Astrocyte (in vitro differentiated cells and primary cell): ENCODE measurements around the gene ANKRD40. TPM values are rescaled to one million over a fixed set of nuclear protein-coding genes. Genes with fewer than 3 reads are reported as not detected.

Experiments
- DNase-seq: peaks from one replicate; pipeline ENCODE4 v3.0.0-alpha.2; 2010; ENCODE audit warnings: low read depth
- FAIRE-seq: peaks from 2 replicates; lab custom pipeline; 2011; peaks lifted over from hg19 to GRCh38; lab: Jason Lieb, UNC
- H2AFZ ChIP-seq: 2 replicates; pipeline ENCODE4 v1.6.0; 2012; ENCODE audit warnings: low read depth, low read length, inconsistent platforms
- H3K27ac ChIP-seq: 2 replicates; pipeline ENCODE4 v1.5.1; 2011; ENCODE audit warnings: low read depth, low read length, inconsistent platforms
- H3K27me3 ChIP-seq: 2 replicates; pipeline ENCODE4 v1.6.0; 2011; ENCODE audit warnings: low read length, inconsistent platforms; ENCODE audit not compliant: insufficient read depth
- H3K36me3 ChIP-seq: 2 replicates; pipeline ENCODE4 v1.5.1; 2011; ENCODE audit warnings: low read length, inconsistent platforms; ENCODE audit not compliant: insufficient read depth
- H3K4me1 ChIP-seq: 2 replicates; pipeline ENCODE4 v1.5.1; 2011; ENCODE audit warnings: low read length, inconsistent platforms; ENCODE audit not compliant: insufficient read depth
- H3K4me2 ChIP-seq: 2 replicates; pipeline ENCODE4 v1.6.0; 2012; ENCODE audit warnings: low read length, inconsistent platforms
- H3K4me3 ChIP-seq: 2 replicates; pipeline ENCODE4 v1.5.1; 2011; ENCODE audit warnings: low read depth, mild to moderate bottlenecking, low read length, inconsistent platforms; ENCODE audit not compliant: insufficient read depth
- H3K79me2 ChIP-seq: 2 replicates; pipeline ENCODE4 v1.6.0; 2012; ENCODE audit warnings: mild to moderate bottlenecking, low read length, inconsistent platforms; ENCODE audit not compliant: insufficient read depth
- H3K9ac ChIP-seq: 2 replicates; pipeline ENCODE4 v1.6.0; 2012; ENCODE audit warnings: mild to moderate bottlenecking, low read length, inconsistent platforms
- H3K9me3 ChIP-seq: 2 replicates; pipeline ENCODE4 v1.5.1; 2012; ENCODE audit warnings: low read depth, mild to moderate bottlenecking, low read length, inconsistent platforms; ENCODE audit not compliant: insufficient read depth
- H4K20me1 ChIP-seq: 2 replicates; pipeline ENCODE4 v1.6.0; 2012; ENCODE audit warnings: low read length, inconsistent platforms; ENCODE audit not compliant: insufficient read depth
- H3K27ac Mint-ChIP-seq: one replicate; pipeline ENCODE4 v1.8.0; 2021; ENCODE audit warnings: mild to moderate bottlenecking, mixed read lengths; ENCODE audit not compliant: unreplicated experiment
- H3K27me3 Mint-ChIP-seq: one replicate; pipeline ENCODE4 v1.8.0; 2021; ENCODE audit warnings: low read depth, mixed read lengths; ENCODE audit not compliant: unreplicated experiment
- H3K36me3 Mint-ChIP-seq: one replicate; pipeline ENCODE4 v1.8.0; 2021; ENCODE audit warnings: low read depth, mixed read lengths; ENCODE audit not compliant: unreplicated experiment
- H3K4me1 Mint-ChIP-seq: one replicate; pipeline ENCODE4 v1.8.0; 2021; ENCODE audit warnings: low read depth, mixed read lengths; ENCODE audit not compliant: unreplicated experiment
- H3K4me3 Mint-ChIP-seq: one replicate; pipeline ENCODE4 v1.8.0; 2021; ENCODE audit warnings: mild to moderate bottlenecking, moderate library complexity, mixed read lengths; ENCODE audit not compliant: unreplicated experiment
- H3K9me3 Mint-ChIP-seq: one replicate; pipeline ENCODE4 v1.8.0; 2021; ENCODE audit warnings: mild to moderate bottlenecking, mixed read lengths; ENCODE audit not compliant: unreplicated experiment
- CTCF ChIP-seq: IDR thresholded peaks from 2 replicates; pipeline ENCODE4 v1.5.1; 2011; ENCODE audit warnings: low read depth, mild to moderate bottlenecking, inconsistent platforms, low read length, moderate library complexity; ENCODE audit not compliant: insufficient read depth
- EZH2 ChIP-seq: IDR thresholded peaks from 2 replicates; pipeline ENCODE4 v1.6.1; 2012; ENCODE audit warnings: mild to moderate bottlenecking, low read length, inconsistent platforms; ENCODE audit not compliant: insufficient read depth
- total RNA-seq: library from RNA; stranded (reverse); gene quantifications from 2 replicates; pipeline ENCODE4 v1.2.1, GENCODE V29; 2021

ANKRD40 gene
- total RNA-seq, 1 donor from 2014 or later, result 38.3 TPM

- no peak for FAIRE-seq
- peaks cover 31% of the 10 kb centered on the region for H3K27me3 Mint-ChIP-seq
- TF ChIP-seq EZH2 (no peak), CTCF (no peak)
Observed at GRCh38 chr17:50658616-50659015, 49.1 kb downstream of the ANKRD40 start.

GRCh38 chr17:50657627-50658026 lies 50.1 kb downstream of the ANKRD40 start:
- no peak for DNase-seq
- peaks cover 25% of the 10 kb centered on the region for H3K4me1 ChIP-seq
- H3K27ac ChIP-seq, result no peak overlapping the region
- Mint-ChIP-seq H3K4me1 (peaks cover 14% of the 10 kb centered on the region), H3K9me3 (no peaks in the 10 kb centered on the region), H3K36me3 (peaks cover under 1% of the 10 kb centered on the region), H3K27me3 (peaks cover 26% of the 10 kb centered on the region), H3K27ac (no peak overlapping the region), H3K4me3 (no peak overlapping the region)
- no peaks in the 10 kb centered on the region for H3K36me3 ChIP-seq
- no peaks in the 10 kb centered on the region for H3K79me2 ChIP-seq
- H3K4me3 ChIP-seq, result no peak overlapping the region
- H2AFZ ChIP-seq, result no peak overlapping the region
- H4K20me1 ChIP-seq, result no peaks in the 10 kb centered on the region
- H3K27me3 ChIP-seq, result no peaks in the 10 kb centered on the region
- TF ChIP-seq EZH2, result no peak
- no peak for TF ChIP-seq CTCF
- H3K9me3 ChIP-seq, result no peaks in the 10 kb centered on the region
- no peak for FAIRE-seq
- H3K9ac ChIP-seq, result no peak overlapping the region
- no peak overlapping the region for H3K4me2 ChIP-seq

More at GRCh38 chr17:50658616-50659015, 49.1 kb downstream of the ANKRD40 start:
- H3K36me3 Mint-ChIP-seq, result peaks cover 5% of the 10 kb centered on the region
- Histone ChIP-seq H3K27ac (no peak overlapping the region), H3K9ac (no peak overlapping the region), H3K27me3 (no peaks in the 10 kb centered on the region), H4K20me1 (no peaks in the 10 kb centered on the region), H3K79me2 (no peaks in the 10 kb centered on the region), H3K4me1 (peaks cover 25% of the 10 kb centered on the region), H3K36me3 (no peaks in the 10 kb centered on the region), H3K4me2 (no peak overlapping the region), H3K4me3 (no peak overlapping the region), H2AFZ (no peak overlapping the region), H3K9me3 (no peaks in the 10 kb centered on the region)
- H3K9me3 Mint-ChIP-seq, result no peaks in the 10 kb centered on the region
- no peak overlapping the region for H3K4me3 Mint-ChIP-seq
- DNase-seq, result no peak
- H3K4me1 Mint-ChIP-seq, result peaks cover 16% of the 10 kb centered on the region
- no peak overlapping the region for H3K27ac Mint-ChIP-seq

GRCh38 chr17:50657054-50657453 lies 50.7 kb downstream of the ANKRD40 start:
- TF ChIP-seq CTCF, result no peak
- TF ChIP-seq EZH2, result no peak
- Histone ChIP-seq H3K27ac (no peak overlapping the region), H3K4me3 (no peak overlapping the region), H3K27me3 (no peaks in the 10 kb centered on the region), H3K79me2 (no peaks in the 10 kb centered on the region), H3K4me1 (peaks cover 21% of the 10 kb centered on the region), H2AFZ (no peak overlapping the region), H4K20me1 (no peaks in the 10 kb centered on the region), H3K36me3 (no peaks in the 10 kb centered on the region), H3K9ac (no peak overlapping the region), H3K4me2 (no peak overlapping the region), H3K9me3 (no peaks in the 10 kb centered on the region)
- FAIRE-seq (no peak), DNase-seq (no peak)
- Mint-ChIP-seq H3K27ac (no peak overlapping the region), H3K4me1 (peaks cover 11% of the 10 kb centered on the region), H3K4me3 (no peak overlapping the region), H3K9me3 (no peaks in the 10 kb centered on the region), H3K27me3 (peaks cover 24% of the 10 kb centered on the region), H3K36me3 (no peaks in the 10 kb centered on the region)
